Activated CD4-positive, alpha-beta T cell treated with anti-CD3 and anti-CD28 coated beads, Interleukin-2, amount 10 ng/mL, durations not matched to agents 7 days and 5 days (primary cell): Measurements from ENCODE around the gene STRA8. TPM values are rescaled to one million over a fixed set of nuclear protein-coding genes. Genes with fewer than 3 reads are reported as not detected.

Source experiments
- CTCF ChIA-PET: fragments of 350-600 bp; sonication (Branson Sonifier 250); formaldehyde crosslinking; loops from one replicate; lab custom pipeline; 2021; ENCODE audit warnings: antibody characterized with exemption; lab: Charles Lee
- POLR2A ChIA-PET: fragments of 350-600 bp; sonication (Branson Sonifier 250); formaldehyde crosslinking; loops from one replicate; lab custom pipeline; 2021; ENCODE audit warnings: antibody characterized with exemption; lab: Charles Lee
- DNase-seq: peaks from one replicate; pipeline ENCODE4 v3.0.0-alpha.2; 2020
- H3K27ac Mint-ChIP-seq: one replicate; pipeline ENCODE4 v1.8.0; 2021; ENCODE audit warnings: mild to moderate bottlenecking, moderate library complexity, mixed read lengths
- H3K27me3 Mint-ChIP-seq: one replicate; pipeline ENCODE4 v1.8.0; 2021; ENCODE audit warnings: mixed read lengths
- H3K36me3 Mint-ChIP-seq: one replicate; pipeline ENCODE4 v1.8.0; 2021; ENCODE audit warnings: low read depth, mixed read lengths
- H3K4me1 Mint-ChIP-seq: one replicate; pipeline ENCODE4 v1.8.0; 2021; ENCODE audit warnings: mixed read lengths
- H3K4me3 Mint-ChIP-seq: one replicate; pipeline ENCODE4 v1.8.0; 2021; ENCODE audit warnings: mild to moderate bottlenecking, moderate library complexity, mixed read lengths
- H3K9me3 Mint-ChIP-seq: one replicate; pipeline ENCODE4 v1.8.0; 2021; ENCODE audit warnings: mixed read lengths
- total RNA-seq, 2 experiments: library from RNA; stranded (reverse); gene quantifications; one replicate each; pipeline ENCODE4 v1.2.3, GENCODE V29; 2021

The STRA8 gene, protein sequence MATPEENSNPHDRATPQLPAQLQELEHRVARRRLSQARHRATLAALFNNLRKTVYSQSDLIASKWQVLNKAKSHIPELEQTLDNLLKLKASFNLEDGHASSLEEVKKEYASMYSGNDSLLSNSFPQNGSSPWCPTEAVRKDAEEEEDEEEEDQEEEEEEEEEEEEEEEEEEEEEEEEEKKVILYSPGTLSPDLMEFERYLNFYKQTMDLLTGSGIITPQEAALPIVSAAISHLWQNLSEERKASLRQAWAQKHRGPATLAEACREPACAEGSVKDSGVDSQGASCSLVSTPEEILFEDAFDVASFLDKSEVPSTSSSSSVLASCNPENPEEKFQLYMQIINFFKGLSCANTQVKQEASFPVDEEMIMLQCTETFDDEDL
- not detected for total RNA-seq

- POLR2A ChIA-PET, result no interaction called here
- Mint-ChIP-seq H3K9me3 (peaks cover 4% of the 10 kb centered on the region), H3K27ac (no peak within 1 kb of the TSS), H3K4me1 (peaks cover 9% of the 10 kb centered on the region), H3K36me3 (no peaks in the 10 kb centered on the region), H3K27me3 (no peaks in the 10 kb centered on the region), H3K4me3 (no peak within 1 kb of the TSS)
- DNase-seq, result no peak
- CTCF ChIA-PET, result no interaction called here
Observed at GRCh38 chr7:135233570-135233969, at the start of gene STRA8. Gene STRA8, plus strand, starts transcription at chr7:135233838. Its CDS starts 6,687 bp downstream, at chr7:135240525.

GRCh38 chr7:135184254-135184841 lies 49.3 kb upstream of the STRA8 start:
- no peaks in the 10 kb centered on the region for H3K4me1 Mint-ChIP-seq
- no peak for DNase-seq
- no peak overlapping the region for H3K27ac Mint-ChIP-seq
- no peaks in the 10 kb centered on the region for H3K27me3 Mint-ChIP-seq
- POLR2A ChIA-PET, result no interaction called here
- CTCF ChIA-PET, result interaction anchor here (1.1 kb wide), 1 partner anchor 20 kb away, joined by 6 read pairs; no protein-coding TSS in a partner anchor
- peaks cover 65% of the 10 kb centered on the region for H3K36me3 Mint-ChIP-seq
- peaks cover 34% of the 10 kb centered on the region for H3K9me3 Mint-ChIP-seq
- no peak overlapping the region for H3K4me3 Mint-ChIP-seq

DNA sequence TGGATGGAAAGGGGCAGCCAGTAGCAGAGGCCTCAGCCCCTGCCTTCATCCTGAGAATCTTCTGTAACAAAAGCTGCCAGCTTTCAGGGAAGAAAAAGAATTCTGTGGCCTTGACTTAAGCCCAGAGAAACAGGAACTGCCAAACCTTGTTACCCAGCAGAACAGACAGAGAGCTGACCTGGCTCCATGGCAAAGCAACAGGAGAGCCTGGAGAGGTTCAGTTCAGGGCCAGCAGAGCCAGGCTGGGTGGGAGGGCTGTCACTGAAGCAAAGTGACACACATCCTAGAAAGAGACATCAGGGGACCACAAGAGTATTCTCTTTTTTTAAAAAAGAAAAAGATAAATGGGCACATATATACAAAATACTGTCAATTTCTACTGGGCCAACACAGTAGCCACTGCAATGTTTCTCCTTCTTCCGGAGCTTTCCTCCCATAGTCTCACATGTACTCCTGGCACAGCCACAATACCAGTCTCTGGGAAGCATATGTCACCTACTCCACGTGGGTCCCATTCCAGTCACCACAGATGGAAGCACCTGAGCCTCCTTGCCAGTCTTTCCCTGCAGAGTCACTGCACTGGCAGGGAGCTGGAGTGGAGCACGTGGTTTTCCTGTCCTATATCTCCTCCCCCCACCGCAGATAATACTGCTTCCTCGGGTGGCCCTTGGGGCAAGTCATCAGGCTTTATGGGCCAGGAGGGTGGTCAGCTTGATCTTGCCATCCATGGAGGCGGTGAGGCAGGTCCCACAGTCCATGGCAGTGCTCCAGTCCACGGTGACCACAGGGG lies 48.0 kb upstream of the STRA8 start:
- peaks cover 63% of the 10 kb centered on the region for H3K36me3 Mint-ChIP-seq
- peaks cover 26% of the 10 kb centered on the region for H3K9me3 Mint-ChIP-seq
- no peak overlapping the region for H3K4me3 Mint-ChIP-seq
- CTCF ChIA-PET, result no interaction called here
- POLR2A ChIA-PET, result no interaction called here
- no peaks in the 10 kb centered on the region for H3K4me1 Mint-ChIP-seq
- DNase-seq, result no peak
- no peaks in the 10 kb centered on the region for H3K27me3 Mint-ChIP-seq
- no peak overlapping the region for H3K27ac Mint-ChIP-seq

DNA sequence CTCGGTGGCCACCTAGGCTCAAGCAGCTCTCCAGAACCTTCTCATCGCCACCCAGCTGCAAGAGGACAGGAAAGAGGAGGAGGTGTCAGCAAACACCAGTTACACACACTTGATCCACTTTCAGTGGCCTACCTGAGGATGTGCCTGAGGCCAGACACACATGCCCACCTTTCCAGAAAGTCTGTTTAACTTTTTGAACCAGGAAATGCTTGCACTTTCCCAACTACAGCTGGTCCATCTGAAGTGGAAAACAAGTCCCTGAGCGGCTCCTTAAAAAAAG lies 47.4 kb upstream of the STRA8 start:
- no peak overlapping the region for H3K27ac Mint-ChIP-seq
- H3K4me3 Mint-ChIP-seq, result no peak overlapping the region
- CTCF ChIA-PET, result no interaction called here
- DNase-seq, result no peak
- no peaks in the 10 kb centered on the region for H3K27me3 Mint-ChIP-seq
- peaks cover 22% of the 10 kb centered on the region for H3K9me3 Mint-ChIP-seq
- POLR2A ChIA-PET, result no interaction called here
- H3K4me1 Mint-ChIP-seq, result no peaks in the 10 kb centered on the region
- peaks cover 58% of the 10 kb centered on the region for H3K36me3 Mint-ChIP-seq

DNA sequence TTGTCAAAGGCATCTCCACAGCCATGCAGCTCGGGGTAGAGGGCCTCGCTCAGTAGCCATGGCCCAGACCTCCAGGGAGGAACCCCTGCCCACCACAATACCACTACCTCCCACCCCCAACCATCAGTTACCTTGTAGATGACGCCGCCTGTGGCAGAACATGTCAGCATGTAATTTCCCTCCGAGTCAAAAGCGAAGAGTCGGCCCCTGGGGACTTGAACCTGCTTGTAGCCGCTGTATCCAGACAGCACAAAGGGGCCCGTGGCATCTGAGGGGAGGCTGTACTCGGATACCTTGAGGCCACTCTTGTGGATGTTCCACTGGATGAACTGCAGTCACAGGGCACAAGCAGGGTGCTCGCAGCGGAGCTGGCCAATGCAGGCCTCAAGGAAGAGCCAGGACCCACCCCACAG lies 46.8 kb upstream of the STRA8 start:
- no peak for DNase-seq
- ChIA-PET CTCF (no interaction called here), POLR2A (no interaction called here)
- no peak overlapping the region for H3K4me3 Mint-ChIP-seq
- peaks cover 16% of the 10 kb centered on the region for H3K9me3 Mint-ChIP-seq
- peaks cover 56% of the 10 kb centered on the region for H3K36me3 Mint-ChIP-seq
- H3K27me3 Mint-ChIP-seq, result no peaks in the 10 kb centered on the region
- H3K27ac Mint-ChIP-seq, result no peak overlapping the region
- no peaks in the 10 kb centered on the region for H3K4me1 Mint-ChIP-seq

DNA sequence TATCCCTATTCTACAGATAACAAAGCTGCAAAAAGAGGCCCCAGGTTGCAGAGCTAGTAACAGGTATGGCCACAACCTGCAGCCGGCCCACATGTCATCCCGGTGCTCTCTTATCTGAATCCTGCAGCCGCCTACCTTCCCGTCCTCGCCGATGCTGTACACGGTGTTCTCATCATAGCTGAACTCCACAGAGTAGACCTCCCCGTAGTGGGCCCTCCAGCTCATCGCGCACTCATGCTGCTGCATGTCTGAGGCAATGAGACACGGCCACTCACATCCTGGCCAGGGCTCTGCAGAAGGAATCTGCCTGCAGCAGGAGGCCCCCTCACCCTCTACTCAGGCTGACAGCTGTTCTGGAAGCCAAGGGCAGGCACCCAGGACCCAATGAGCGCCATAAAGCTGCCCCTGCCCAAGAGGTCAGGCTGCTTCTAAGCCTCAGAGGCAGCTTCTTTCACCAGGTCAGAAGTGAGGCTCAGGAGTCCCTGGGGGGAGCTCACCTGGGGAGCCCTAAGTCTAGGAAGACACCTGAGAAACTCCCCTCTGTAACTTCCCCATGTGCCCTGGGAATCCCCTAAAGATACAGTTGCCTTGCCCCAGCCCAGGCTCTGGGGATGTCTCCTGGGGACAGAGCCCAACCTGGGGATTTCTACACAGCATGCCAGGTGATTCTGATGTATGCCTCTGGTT lies 45.2 kb upstream of the STRA8 start:
- peaks cover 7% of the 10 kb centered on the region for H3K9me3 Mint-ChIP-seq
- no peaks in the 10 kb centered on the region for H3K4me1 Mint-ChIP-seq
- peaks cover 49% of the 10 kb centered on the region for H3K36me3 Mint-ChIP-seq
- H3K27me3 Mint-ChIP-seq, result no peaks in the 10 kb centered on the region
- ChIA-PET POLR2A (interaction anchor here (0.6 kb wide), 1 partner anchor 10 kb away, joined by 3 read pairs; no protein-coding TSS in a partner anchor), CTCF (interaction anchor here (0.8 to 1.2 kb wide), 2 partner anchors 11 to 14 kb away, joined by 3 read pairs; no protein-coding TSS in a partner anchor)
- H3K27ac Mint-ChIP-seq, result no peak overlapping the region
- DNase-seq, result no peak
- H3K4me3 Mint-ChIP-seq, result no peak overlapping the region

DNA sequence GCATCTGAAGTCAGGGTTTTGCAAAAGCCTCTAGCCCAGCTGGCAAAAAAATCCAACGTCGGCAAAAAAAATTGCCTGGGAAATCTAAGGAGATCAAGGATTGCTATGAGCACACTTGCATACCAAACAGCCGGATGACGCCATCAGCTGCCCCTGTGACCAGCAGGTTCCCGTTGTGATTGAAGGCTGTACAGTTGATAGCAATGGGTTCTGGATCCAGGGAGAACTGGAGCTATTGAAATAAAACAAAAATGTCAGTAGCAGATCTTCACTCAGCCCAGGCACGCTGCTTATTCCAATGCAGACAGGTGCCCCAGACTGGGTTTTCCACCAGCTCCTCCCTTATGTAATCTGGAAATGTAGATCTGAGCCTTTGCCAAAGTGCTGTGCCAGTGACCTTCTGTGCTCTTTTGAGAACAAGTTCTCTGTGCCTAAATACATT lies 44.4 kb upstream of the STRA8 start:
- CTCF ChIA-PET, result interaction anchor here (0.7 to 1.8 kb wide), 4 partner anchors 11 to 16 kb away, joined by 3 to 5 read pairs (median 3); no protein-coding TSS in a partner anchor
- H3K36me3 Mint-ChIP-seq, result peaks cover 42% of the 10 kb centered on the region

GRCh38 chr7:135189961-135190360 lies 43.7 kb upstream of the STRA8 start:
- DNase-seq, result no peak
- POLR2A ChIA-PET, result interaction anchor here (0.6 kb wide), 1 partner anchor 529 kb away, joined by 3 read pairs; no protein-coding TSS in a partner anchor
- Mint-ChIP-seq H3K36me3 (peaks cover 38% of the 10 kb centered on the region), H3K27me3 (no peaks in the 10 kb centered on the region), H3K4me3 (no peak overlapping the region), H3K4me1 (no peaks in the 10 kb centered on the region), H3K27ac (peak overlapping the region; percentile 10), H3K9me3 (no peaks in the 10 kb centered on the region)
- CTCF ChIA-PET, result interaction anchor here (1.2 to 1.8 kb wide), 2 partner anchors 16 to 402 kb away, joined by 3 to 5 read pairs; no protein-coding TSS in a partner anchor

More for the DNA sequence above, 44.4 kb upstream of the STRA8 start:
- H3K4me1 Mint-ChIP-seq, result no peaks in the 10 kb centered on the region
- no peak for DNase-seq
- H3K27ac Mint-ChIP-seq, result no peak overlapping the region
- H3K9me3 Mint-ChIP-seq, result peaks cover under 1% of the 10 kb centered on the region
- POLR2A ChIA-PET, result no interaction called here
- H3K4me3 Mint-ChIP-seq, result no peak overlapping the region
- H3K27me3 Mint-ChIP-seq, result no peaks in the 10 kb centered on the region

- no peak for DNase-seq
- Mint-ChIP-seq H3K27me3 (no peaks in the 10 kb centered on the region), H3K4me3 (no peak overlapping the region), H3K27ac (no peak overlapping the region), H3K36me3 (peaks cover 35% of the 10 kb centered on the region), H3K4me1 (no peaks in the 10 kb centered on the region), H3K9me3 (no peaks in the 10 kb centered on the region)
- CTCF ChIA-PET, result interaction anchor here (1.2 to 1.8 kb wide), 3 partner anchors 14 to 402 kb away, joined by 3 to 5 read pairs (median 3); no protein-coding TSS in a partner anchor
- POLR2A ChIA-PET, result interaction anchor here (0.6 kb wide), 1 partner anchor 530 kb away, joined by 3 read pairs; no protein-coding TSS in a partner anchor
Observed at GRCh38 chr7:135190703-135191102, 42.9 kb upstream of the STRA8 start.

DNA sequence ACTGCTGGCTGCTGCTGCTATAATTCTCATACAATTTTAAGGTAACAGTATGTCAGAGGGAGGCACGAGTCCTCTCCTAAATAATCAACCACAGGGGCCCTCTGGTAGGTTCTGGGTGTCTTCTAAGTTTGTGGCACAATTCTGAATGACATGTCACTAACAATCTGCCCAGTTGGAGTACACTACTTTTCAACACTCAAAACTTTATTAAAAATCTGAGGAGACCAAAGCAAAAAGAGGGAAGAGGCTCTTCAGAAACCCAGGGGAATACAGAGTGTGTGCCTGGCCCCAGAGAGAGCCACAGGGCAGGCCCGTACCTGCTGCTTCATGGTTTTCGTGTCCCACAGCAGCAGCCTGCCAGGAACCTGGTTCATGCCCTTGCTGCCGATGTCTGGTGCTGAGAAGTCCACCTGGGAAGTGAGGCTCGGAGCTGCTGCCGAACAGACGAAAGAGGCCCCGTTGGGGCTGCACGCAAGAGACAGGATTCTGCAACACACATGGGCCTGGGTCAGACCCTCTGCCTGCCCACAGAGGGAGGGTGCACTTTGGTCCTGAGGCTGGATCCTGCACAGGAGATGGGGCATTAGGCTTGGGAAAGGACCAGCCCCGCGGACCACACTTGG lies 40.6 kb upstream of the STRA8 start:
- POLR2A ChIA-PET, result no interaction called here
- Mint-ChIP-seq H3K36me3 (peaks cover 24% of the 10 kb centered on the region), H3K9me3 (no peaks in the 10 kb centered on the region), H3K4me1 (no peaks in the 10 kb centered on the region), H3K27me3 (no peaks in the 10 kb centered on the region), H3K27ac (no peak overlapping the region), H3K4me3 (no peak overlapping the region)
- CTCF ChIA-PET, result no interaction called here
- no peak for DNase-seq

GRCh38 chr7:135193615-135194081 lies 40.0 kb upstream of the STRA8 start:
- no peaks in the 10 kb centered on the region for H3K4me1 Mint-ChIP-seq
- H3K36me3 Mint-ChIP-seq, result peaks cover 23% of the 10 kb centered on the region
- CTCF ChIA-PET, result interaction anchor here (2.3 kb wide), 1 partner anchor 18 kb away, joined by 5 read pairs; the partner anchor contains the start of gene WDR91
- H3K9me3 Mint-ChIP-seq, result no peaks in the 10 kb centered on the region
- DNase-seq, result no peak
- no peak overlapping the region for H3K27ac Mint-ChIP-seq
- no peaks in the 10 kb centered on the region for H3K27me3 Mint-ChIP-seq
- no peak overlapping the region for H3K4me3 Mint-ChIP-seq
- POLR2A ChIA-PET, result no interaction called here
